ENCODE data around the gene TMEM19. TPM values are rescaled to one million over a fixed set of nuclear protein-coding genes. Genes with fewer than 3 reads are reported as not detected.
A peak's percentile ranks its signal among the peaks of the same experiment; 100 is the strongest.
"Not testable (repeated sequence)": the region's sequence is repeated elsewhere in the genome, so short reads cannot be mapped to it uniquely, and the experiment has no call there.

The TMEM19 gene
- total and polyA plus RNA-seq, 2 experiments from 2014 or later = 6.5 to 14.1 TPM

GRCh38 chr12:71686658-71687025 is 760 bp downstream of the TMEM19 start:
- peaks cover 15% of the 10 kb centered on the region; the same call in 1 of the 2 replicates for H3K79me2 ChIP-seq (replicated peaks; ENCODE audit: insufficient read depth)
- H3K4me2 ChIP-seq = peak overlapping the region; percentile 84
- Mint-ChIP-seq H3K4me3 (peak overlapping the region; percentile 91), H3K9me3 (no peaks in the 10 kb centered on the region), H3K4me1 (peaks cover 7% of the 10 kb centered on the region; the same call in 2 of the 3 replicates), H3K27ac (peak overlapping the region; percentile 94), H3K36me3 (ENCODE audit: low read depth) (no peaks in the 10 kb centered on the region), H3K27me3 (ENCODE audit: insufficient read depth, low read depth, poor library complexity) (no peaks in the 10 kb centered on the region)
- no peaks in the 10 kb centered on the region for H3F3A ChIP-seq (replicated peaks; ENCODE audit: low read depth)
- H3K4me3 ChIP-seq = peak overlapping the region; percentile 56
- DNase-seq (ENCODE audit: low spot score) = no peak
- H3K4me1 ChIP-seq (ENCODE audit: insufficient read depth) = peaks cover 4% of the 10 kb centered on the region; the same call in 1 of the 2 replicates
- no peak for ATAC-seq
- no peaks in the 10 kb centered on the region for H3K36me3 ChIP-seq (ENCODE audit: insufficient read depth)
- no peak overlapping the region for H3K27ac ChIP-seq (ENCODE audit: low read depth)
- H4K20me1 ChIP-seq (replicated peaks; ENCODE audit: insufficient read depth) = no peaks in the 10 kb centered on the region
- H3K9me2 ChIP-seq (ENCODE audit: insufficient read depth) = no peaks in the 10 kb centered on the region
- peak overlapping the region; percentile 74 for H2AFZ ChIP-seq
- H3K27me3 ChIP-seq (ENCODE audit: insufficient read depth) = no peaks in the 10 kb centered on the region
- TF ChIP-seq ETS1 (IDR thresholded peaks at IDR 0.05) (no peak), ZNF331 (CRISPR knock-in tag; IDR thresholded peaks at IDR 0.05; ENCODE audit: low read depth) (no peak), REST (IDR thresholded peaks at IDR 0.05; ENCODE audit: unreplicated experiment) (no peak), CTCF (conservative IDR thresholded peaks at IDR 0.05; ENCODE audit: low read depth in 2 of 2) (no peak)

DNA sequence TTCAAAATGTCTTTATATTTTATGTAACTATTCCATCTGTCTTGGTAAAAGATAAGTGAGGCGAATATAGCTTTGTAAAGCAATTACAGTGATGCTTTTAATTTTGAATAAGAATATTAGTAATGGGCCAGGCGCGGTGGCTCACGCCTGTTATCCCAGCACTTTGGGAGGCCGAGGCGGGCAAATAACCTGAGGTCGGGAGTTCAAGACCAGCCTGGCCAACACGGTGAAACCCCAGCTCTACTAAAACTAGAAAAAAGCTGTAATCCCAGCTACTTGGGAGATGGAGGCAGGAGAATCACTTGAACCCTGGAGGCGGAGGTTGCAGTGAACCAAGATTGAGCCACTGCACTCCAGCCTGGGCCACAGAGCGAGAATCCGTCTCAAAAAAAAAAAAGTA is 1.3 kb downstream of the TMEM19 start:
- ATAC-seq; H3K36me3 Mint-ChIP-seq (ENCODE audit: low read depth); H3K27ac Mint-ChIP-seq; H3K36me3 ChIP-seq (ENCODE audit: insufficient read depth); H3F3A ChIP-seq (replicated peaks; ENCODE audit: low read depth); H4K20me1 ChIP-seq (replicated peaks; ENCODE audit: insufficient read depth); H3K4me1 Mint-ChIP-seq; H3K27ac ChIP-seq (ENCODE audit: low read depth); H3K9me2 ChIP-seq (ENCODE audit: insufficient read depth); H2AFZ ChIP-seq; DNase-seq (ENCODE audit: low spot score); H3K27me3 Mint-ChIP-seq (ENCODE audit: insufficient read depth, low read depth, poor library complexity); H3K9me3 Mint-ChIP-seq; H3K27me3 ChIP-seq (ENCODE audit: insufficient read depth); H3K4me1 ChIP-seq (ENCODE audit: insufficient read depth): not testable (repeated sequence)
- peak overlapping the region; percentile 56 for H3K4me3 ChIP-seq
- H3K79me2 ChIP-seq (replicated peaks; ENCODE audit: insufficient read depth) = peaks cover 15% of the 10 kb centered on the region; the same call in 1 of the 2 replicates
- peak overlapping the region; percentile 91; the same call in 2 of the 3 replicates for H3K4me3 Mint-ChIP-seq
- peak overlapping the region; percentile 84 for H3K4me2 ChIP-seq
